HG02840 (cell line): ENCODE data around the gene ADAT3.

Experiments used
- ATAC-seq: cut with Tn5 transposase; IDR thresholded peaks from one replicate; pipeline ENCODE4 v1.9.1; 2021; ENCODE audit warnings: mild to moderate bottlenecking, moderate library complexity, moderate number of reproducible peaks; ENCODE audit not compliant: unreplicated experiment, low FRiP score

ADAT3 gene

GRCh38 chr19:1955171-1956121, 50.2 kb downstream of the ADAT3 start:
- ATAC-seq, result no peak

- ATAC-seq, result no peak
Observed at GRCh38 chr19:1956122-1956494, 50.9 kb downstream of the ADAT3 start.

- no peak for ATAC-seq
Observed at GRCh38 chr19:1956868-1957492, 51.8 kb downstream of the ADAT3 start.

- ATAC-seq, result no peak
Observed at GRCh38 chr19:1957562-1958248, 52.5 kb downstream of the ADAT3 start.

- ATAC-seq, result no peak
Observed at GRCh38 chr19:1959928-1960589, 54.9 kb downstream of the ADAT3 start.

- no peak for ATAC-seq
Observed at GRCh38 chr19:1961000-1961883, 56.0 kb downstream of the ADAT3 start.

GRCh38 chr19:1962674-1963073, 57.5 kb downstream of the ADAT3 start:
- ATAC-seq, result no peak
